GM21423 (cell line): ENCODE measurements around the gene DGKD.
"Not testable (repeated sequence)": the region's sequence is repeated elsewhere in the genome, so short reads cannot be mapped to it uniquely, and the experiment has no call there.

Experiments used
- ATAC-seq: cut with Tn5 transposase; IDR thresholded peaks from one replicate; pipeline ENCODE4 v1.9.1; 2021; ENCODE audit warnings: mild to moderate bottlenecking, moderate library complexity; ENCODE audit not compliant: unreplicated experiment

The DGKD gene

DNA sequence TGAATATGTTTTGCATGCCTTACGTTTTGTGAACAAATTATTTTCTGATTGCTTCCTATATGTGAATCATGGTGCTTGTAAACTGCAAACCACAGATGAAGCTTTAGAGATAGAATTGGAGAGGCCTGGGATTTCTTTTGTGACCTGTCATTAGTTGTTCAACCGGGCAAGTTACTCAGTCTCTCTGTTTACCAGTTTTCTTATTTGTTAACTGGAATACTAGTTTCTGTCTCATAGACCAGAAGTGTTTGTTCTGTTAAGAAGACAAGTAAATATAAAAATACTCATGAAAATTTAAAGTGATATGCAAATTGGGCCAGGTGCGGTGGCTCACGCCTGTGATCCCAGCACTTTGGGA is 27.3 kb downstream of the DGKD start:
- ATAC-seq = no peak

DNA sequence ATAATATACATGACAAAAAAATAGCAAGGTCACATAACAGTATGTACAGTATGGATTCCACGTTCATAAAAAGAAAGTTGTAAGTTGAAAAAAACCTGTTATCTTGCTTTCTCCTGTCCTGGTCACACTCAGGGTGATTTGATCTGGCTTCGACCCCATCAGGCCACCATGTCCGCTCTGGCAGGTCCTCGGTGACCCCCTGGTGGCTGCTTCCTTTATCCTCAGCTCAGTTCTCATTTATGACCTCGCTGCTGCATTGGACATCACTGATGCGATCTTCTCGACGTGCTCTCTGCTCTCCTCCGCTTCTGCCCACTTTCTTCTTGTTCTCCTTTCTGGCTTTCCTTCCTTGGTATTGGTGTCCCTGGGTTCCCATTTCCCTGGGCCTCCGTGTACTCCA is 29.7 kb downstream of the DGKD start:
- ATAC-seq = no peak

DNA sequence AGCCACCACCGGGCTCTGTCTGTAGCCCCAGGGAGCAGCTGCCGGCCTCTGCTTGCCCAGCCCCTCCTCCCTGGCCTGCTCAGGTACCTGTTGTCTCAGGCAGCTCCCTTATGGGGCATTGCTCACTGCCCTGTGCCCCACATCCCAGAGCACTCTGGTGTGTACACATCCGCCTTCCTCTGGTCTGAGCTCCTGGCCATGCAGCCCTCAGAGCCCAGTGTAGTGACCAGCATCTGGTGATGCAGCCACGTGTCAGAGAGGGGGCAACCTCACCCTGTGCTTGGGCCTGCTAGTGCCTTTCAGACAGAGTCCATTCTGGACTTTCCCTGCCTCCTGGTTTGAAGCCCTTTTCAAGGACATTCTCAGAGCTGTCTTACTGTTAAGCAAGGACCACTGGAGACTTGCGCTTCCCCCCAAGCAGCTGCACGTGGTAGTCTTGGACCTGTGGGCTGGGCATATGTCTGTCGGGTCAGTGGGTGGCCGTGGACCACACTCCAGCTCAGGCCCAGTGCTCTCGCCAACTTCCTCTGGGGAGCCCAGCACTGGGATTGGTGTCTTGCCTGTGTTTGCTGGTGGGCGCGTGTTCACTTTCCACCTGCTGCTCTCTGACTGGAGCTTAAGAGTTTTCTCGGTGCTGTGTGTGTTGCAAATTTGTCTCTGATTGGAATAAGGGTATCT is 30.7 kb downstream of the DGKD start:
- no peak for ATAC-seq

DNA sequence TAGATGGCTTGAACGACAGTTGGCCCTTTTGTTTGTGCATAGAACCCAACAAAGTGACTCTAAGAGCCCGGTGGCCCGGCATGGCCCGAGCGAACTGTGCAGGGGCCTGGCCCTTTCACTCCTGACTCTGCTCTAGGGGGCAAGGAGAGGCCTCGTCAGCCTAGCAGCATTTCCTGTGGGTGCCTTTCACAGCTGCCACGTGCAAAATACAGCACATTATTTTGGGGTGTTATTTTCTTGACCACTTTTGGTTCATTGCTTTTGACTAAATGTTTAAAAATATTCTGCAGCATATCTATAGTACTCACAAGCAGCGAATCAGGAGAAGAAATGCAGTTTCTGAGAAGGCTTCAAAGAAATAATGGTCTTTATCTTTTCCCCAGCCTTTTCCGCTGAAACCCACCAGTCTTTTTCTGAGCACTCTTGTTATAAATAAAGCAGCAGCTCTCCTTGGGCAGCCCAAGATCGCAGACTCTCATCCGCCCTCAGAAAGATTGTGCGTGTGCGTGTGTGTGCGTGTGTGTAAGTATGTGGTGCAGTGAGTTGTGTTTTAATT is 31.3 kb downstream of the DGKD start:
- ATAC-seq = peak; percentile 57

DNA sequence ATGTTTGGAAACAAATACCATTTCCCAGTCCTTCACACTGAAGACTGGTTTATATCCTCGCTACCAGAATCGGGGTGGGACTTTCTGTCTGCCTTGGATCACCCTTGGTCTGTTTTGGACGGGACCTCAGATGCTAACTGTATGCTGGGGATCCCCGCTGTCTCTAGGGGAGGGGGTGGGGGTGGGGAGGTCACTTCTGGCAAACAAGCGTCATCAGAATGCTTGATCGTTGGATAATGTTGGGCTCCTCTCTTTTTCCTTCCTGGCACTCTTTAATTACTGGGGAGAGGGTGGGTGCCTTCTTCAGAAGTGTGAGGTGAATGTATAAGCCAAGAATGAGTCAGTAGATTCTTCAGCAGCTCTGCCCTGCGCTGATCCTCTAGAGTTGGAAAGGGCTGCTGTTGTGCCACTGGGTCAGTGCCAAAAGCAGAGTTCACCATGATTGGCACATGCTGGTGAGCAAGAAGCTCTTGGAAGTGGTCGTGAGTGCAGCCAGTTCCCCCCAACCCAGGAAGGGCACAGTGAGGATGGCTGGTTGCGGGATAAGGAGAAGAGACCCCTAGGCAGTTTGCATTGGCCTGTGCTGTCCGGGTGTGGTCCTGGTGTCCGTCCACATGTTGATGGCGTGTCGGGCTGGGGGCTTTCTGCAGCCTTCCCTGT is 32.2 kb downstream of the DGKD start:
- no peak for ATAC-seq

DNA sequence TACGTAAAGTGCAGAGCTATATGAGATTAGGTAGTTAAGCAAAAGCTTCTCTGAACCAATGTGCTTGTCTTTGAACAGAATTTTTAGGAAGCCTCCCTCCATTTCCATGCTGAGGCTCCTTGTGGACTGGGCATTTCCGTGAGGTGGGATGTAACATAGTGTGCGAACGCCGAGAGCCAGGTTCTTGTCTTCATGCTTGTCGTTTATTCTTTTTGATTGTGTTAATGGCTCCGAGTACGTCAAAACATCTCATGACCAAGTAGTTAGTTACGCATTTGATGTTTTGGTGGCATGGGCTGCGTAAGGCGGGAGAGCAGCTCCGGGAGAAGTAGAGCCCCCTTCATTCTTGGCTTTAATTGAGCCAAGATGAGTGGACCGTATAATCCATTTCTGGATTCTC is 32.9 kb downstream of the DGKD start:
- ATAC-seq = no peak

DNA sequence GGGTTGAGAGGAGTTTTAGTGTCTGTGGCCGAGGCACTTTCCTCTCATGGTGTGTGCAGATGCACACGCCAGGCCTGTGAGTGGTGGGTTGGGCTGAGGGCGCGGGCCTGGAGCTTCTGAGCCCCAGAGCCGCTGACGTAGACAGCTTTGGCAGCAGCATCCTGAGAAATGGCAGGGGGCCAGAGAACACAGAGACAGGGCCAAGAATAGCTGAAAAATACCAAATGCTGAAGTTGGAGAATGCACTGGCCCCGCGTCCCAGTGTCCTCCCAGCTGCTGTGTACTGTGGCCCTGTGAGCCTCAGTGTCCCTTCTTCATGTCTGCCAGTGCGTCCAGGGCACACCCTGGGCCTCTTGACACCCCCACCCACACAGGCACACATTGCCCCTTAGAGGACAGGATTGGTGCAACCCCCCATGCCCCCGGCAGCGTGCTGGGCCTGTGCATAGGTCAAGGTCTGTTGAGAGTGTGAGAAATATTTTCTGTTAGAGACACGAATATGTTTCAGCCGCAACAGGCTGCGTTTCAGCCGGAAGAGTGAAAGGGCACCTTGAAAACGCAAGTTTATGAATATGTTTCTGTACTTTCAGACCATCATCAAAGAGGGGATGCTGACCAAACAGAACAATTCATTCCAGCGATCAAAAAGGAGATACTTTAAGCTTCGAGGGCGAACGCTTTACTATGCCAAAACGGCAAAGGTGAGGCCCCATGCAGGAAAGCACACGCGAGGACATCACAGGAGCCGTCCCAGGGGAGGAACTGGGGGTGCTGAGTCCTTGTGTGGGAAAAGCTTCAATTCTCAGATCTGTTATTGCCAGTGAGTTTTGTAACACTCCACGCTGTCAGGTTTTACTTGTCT is 33.6 kb downstream of the DGKD start:
- ATAC-seq = no peak

DNA sequence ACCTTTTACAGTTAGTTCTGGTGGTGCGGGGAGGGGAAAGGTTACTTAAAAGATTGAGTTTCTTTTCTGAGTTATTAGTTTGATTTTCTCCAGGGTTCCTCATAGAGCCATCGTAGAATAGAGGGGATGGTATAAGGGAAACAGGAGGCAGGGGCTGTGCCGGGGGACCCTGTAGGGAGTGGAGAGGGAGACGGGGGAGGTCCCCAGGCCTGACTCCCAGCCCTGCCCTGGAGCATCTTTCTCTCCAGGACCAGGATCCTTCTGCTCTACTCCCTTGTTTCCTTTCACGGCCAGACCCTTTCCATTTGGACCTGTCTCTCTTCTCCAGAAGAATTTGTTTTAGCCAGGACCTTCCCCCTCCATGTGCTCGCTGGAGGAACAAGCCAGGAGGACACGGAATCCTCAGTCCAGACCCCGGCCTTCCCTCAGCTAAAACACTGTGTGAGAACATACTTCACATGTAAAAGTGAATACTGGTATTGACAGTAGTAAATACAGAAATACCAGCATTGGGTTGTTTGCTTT is 35.4 kb downstream of the DGKD start:
- ATAC-seq = no peak

DNA sequence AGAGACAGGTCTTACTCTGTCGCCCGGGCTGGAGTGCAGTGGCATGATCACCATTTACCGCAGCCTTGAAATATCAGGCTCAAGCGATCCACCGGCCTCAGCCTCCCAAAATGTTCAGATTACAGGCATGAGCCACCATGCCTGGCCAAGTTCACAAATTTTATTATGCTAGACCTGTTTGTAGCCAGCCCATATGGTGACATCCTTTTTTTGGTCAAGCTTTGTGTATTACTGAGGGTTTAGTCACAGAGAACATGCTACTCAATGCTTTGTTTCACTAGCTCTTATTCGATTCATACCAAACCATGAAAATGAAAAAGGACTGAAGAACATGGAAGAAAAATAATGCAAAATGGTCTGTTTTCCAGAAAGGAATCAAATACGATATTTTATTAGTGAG is 41.4 kb downstream of the DGKD start:
- no peak for ATAC-seq

DNA sequence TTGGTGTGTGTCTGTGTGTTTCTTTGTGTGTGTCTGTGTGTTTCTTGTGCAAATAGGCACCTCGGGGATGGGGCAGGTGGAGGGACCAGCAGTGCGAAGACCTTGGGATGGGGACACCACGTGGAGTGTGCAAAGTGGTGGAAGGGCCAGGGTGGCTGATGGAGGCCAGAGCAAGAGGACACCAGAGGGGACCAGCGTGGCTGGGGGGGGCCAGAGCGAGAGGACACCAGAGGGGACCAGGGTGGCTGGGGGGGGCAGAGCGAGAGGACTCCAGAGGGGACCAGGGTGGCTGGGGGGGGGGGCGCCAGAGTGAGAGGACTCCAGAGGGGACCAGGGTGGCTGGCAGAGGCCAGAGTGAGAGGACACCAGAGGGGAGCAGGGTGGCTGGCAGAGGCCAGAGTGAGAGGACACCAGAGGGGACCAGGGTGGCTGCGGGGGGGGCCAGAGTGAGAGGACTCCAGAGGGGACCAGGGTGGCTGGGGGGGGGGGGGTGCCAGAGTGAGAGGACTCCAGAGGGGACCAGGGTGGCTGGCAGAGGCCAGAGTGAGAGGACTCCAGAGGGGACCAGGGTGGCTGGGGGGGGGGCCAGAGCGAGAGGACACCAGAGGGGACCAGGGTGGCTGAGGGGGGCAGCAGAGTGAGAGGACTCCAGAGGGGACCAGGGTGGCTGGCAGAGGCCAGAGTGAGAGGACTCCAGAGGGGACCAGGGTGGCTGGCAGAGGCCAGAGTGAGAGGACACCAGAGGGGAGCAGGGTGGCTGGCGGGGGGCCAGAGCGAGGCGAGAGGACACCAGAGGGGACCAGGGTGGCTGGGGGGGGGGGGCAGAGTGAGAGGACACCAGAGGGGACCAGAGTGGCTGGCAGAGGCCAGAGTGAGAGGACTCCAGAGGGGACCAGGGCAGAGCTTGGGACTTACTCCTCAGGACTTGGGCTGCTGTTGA is 42.7 kb downstream of the DGKD start:
- ATAC-seq = not testable (repeated sequence)

DNA sequence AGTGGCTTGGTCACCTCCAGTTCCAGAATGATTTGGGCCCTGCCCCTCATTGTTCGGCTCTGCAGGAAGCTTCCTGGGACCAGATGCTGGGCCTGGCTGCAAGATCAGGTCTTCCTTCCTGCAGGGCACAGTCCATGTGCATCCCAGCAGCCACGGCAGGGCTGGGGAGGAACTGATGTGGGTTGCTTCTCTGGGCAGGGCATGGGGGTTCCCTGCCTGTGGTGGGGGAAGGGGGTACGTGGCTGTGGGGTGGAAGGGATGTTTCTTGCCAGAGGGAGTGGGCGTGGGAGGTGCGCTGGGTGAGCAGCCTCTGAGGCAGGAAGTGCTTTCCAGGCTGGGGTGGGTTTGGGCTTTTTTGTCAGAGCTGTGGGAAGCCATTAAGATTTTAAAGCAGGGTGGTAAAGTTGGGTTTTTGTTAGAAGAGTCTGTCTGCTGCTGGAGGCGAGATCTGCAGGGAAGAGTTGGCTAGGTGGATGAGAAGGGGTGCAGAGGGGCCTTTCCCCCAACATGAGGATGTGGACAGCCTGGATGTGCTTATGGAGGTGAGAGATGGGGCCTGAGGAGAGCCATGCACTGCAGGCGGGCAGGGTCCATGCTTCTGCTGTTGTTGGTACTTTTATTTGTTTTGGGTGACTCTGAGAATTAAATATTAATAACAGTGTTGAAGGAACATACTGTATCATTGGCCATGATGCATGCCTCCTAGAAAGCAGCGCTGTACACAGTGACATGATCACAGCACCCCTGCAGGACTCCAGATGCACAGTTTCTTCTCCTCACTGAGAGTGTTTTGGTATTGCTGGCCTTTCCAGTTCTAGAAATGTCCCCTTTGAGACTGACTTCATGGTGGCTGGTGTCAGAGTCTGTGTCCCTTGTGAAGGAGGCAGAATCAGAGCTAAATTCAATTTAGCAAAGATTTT is 45.3 kb downstream of the DGKD start:
- ATAC-seq = no peak

DNA sequence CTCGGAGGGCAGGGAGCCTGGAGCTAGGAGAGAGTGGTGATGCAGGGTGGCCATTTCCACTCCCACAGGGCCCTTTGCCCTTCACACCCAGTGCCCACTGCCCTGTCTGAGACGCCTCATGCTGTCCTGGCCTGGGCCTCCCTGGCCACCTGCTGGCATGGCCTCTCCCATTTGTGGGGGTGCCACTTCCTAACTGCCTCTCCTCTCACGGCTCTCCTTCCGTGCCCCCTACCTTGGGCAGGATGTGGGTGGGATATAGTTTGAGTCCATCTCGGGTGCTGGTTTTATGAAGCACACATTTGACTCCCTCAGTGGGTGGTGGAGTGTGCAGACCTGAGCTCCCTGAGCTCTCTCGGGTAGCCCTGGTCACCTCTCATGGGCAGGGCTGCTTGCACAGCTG is 46.0 kb downstream of the DGKD start:
- ATAC-seq = no peak

DNA sequence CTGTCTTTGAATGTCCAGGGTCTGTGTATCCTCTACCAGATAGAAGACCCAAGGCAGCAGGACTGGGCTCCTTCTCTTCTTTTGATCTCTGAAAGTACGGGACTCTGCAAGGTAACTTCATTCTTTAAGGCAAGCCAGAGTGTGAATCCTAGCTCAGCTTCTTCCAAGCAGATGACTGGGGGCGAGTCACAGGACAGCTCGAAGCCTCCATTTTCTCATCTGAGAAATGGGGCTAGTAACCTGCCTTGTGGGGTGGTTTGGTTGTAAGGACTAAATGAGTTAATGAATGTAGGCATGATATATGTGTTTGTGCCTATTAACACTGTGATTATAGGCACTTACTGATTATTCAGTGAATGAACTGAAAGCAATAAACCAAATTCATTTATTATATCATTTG is 46.7 kb downstream of the DGKD start:
- ATAC-seq = no peak

DNA sequence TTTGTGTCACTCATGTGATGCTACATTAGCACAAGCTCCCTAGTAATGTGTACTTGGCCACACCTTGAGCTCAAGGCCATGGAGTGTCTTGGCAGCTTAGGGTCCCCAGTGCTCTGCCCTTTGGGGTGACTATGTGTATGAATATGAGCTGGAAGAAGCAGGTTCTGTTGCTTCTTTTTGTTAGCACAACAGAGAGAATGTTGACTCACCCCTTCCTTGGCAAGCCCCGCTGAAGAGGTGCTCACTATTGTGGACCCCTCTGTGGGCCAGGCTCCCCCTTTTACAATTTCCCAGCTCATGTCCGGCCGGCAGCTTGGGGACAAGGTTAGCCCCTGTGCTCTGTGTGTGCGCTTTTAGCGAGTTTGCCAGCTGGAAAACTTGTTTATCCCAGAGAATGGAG is 48.1 kb downstream of the DGKD start:
- no peak for ATAC-seq

DNA sequence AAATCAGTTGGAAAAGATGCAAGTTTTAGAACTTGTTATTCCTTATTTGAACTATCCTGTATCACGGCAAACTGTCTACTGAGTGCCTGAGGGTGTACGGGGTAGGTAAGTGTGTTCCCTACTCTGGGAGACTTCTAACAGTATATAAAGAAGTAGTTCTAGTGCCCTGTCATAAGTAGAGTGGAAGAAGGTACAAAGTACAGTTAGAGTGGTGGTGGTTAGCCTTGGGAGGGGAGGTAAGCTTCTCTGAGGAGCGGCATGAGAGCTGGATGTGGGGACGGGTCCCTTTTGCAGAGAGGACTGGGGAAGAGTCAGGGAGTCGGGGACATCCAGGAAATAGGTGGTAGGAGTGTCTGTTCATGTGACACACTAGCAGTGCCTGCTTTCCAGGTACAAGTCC is 48.5 kb downstream of the DGKD start:
- ATAC-seq = no peak

DNA sequence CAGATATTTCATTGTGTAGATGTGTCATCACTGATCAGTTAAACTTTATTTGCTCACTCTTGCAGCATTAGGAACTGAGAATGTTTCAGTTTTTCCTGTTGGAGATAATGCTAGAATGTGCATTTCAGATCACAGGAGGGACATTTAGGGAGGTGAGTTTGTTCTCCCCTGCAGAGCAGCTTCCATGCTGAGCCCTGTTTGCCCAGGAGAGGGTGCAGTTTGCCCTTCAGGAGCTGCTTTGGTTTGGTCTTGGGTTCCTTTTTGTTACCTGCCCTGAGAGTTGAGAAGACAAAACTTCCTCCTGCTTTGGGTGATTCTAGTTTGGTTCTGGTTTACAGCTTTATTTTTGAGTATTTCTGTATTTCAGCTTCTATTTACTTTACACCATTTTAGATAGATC is 49.9 kb downstream of the DGKD start:
- peak; percentile 53 for ATAC-seq

DNA sequence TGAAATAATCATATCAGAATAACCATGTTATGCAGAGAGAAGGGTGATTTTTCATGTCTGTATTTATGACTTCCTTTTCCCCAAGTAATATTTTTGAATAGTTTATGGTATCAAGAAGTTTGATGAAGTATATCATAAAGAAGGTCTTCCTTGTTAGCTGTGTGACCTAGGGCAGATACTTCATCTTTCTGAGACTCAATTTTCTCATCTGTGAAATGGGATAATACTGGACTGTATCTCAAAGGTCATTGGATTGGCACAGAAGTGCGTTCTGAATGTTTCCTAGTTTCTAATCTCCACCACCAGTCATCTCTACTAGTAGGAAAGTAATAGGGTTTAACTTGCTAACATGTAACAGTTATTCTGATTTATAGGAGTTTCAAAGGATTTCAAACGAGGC is 52.6 kb downstream of the DGKD start:
- ATAC-seq = no peak

DNA sequence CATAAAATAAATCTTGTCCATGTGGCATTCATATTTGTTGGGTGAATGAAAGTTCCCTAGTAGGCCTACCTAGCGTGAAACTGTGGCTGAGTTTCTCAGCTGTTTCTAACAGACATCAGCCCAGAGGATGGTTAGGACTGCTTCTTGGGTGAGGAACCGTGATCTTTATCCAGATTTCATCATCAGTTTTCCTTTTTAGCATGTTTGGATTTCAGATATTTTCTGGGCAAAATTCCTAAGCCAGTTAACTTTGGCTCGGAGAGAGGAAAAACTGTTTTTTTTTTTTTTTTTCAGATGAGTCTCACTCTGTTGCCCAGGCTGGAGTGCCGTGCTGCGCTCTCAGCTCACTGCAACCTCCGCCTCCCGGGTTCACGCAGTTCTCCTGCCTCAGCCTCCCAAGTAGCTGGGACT is 53.5 kb downstream of the DGKD start:
- ATAC-seq = no peak
